Pons (tissue), 1 donor: ENCODE data around the gene METTL2B.
"Not testable (repeated sequence)": the region's sequence is repeated elsewhere in the genome, so short reads cannot be mapped to it uniquely, and the experiment has no call there.

Source experiments
- DNase-seq: peaks from one replicate; pipeline ENCODE4 v3.0.0-alpha.2; 2016; ENCODE audit warnings: low spot score

METTL2B gene

DNA sequence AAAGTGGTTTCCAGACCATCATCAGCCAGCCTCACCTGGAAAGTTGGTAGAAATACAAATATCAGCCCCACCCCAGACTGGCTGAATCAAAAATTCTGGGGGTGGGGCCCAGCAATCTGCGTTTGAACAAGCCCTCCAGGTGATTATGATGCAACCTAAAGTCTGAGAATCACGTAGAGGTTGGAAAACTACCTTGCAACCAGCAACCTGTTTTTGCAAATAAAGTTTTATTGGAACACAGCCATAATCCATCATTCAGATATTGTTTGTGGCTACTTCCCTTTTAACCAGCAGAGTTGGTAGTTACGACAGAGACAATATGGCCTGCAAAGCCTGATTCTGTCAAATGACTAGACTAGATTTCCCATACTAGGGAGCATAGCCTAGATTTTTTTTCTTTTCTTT is 49.5 kb downstream of the METTL2B start:
- DNase-seq = not testable (repeated sequence)

DNA sequence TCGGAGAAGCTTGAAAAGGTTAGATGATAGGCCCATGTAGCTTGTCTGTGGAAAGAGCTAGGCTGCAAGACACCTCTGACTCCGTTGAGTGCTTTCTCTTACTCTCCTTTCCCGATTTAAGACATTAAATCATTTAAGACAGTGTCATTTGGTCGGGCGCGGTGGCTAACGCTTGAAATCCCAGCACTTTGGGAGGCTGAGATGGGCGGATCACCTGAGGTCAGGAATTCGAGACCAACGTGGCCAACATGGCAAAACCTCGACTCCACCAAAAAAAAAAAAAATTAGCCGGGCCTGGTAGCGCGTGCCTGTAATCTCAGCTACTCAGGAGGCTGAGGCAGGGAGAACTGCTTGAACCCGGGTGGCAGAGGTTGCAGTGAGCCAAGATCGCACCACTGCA is 52.6 kb downstream of the METTL2B start:
- DNase-seq = not testable (repeated sequence)

GRCh38 chr7:128530121-128530854 is 53.7 kb downstream of the METTL2B start:
- DNase-seq = not testable (repeated sequence)

DNA sequence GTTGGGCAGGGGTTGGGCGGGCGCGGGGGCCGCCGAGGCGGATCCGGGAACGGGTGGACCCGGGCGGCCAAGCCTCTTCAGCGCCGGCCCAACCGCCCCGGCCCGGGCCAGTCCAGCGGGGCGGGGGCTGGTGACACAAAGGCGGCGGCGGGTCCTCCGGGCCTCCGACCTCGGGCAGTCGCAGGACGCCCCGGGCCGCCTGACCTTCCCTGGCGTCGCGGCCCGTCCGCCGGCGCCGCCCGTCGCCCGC is 54.2 kb downstream of the METTL2B start:
- DNase-seq = no peak

- peak; percentile 78 for DNase-seq
Observed at GRCh38 chr7:128531105-128531954, 54.8 kb downstream of the METTL2B start.

- peak; percentile 31 for DNase-seq
Observed at GRCh38 chr7:128531955-128532478, 55.5 kb downstream of the METTL2B start.

DNA sequence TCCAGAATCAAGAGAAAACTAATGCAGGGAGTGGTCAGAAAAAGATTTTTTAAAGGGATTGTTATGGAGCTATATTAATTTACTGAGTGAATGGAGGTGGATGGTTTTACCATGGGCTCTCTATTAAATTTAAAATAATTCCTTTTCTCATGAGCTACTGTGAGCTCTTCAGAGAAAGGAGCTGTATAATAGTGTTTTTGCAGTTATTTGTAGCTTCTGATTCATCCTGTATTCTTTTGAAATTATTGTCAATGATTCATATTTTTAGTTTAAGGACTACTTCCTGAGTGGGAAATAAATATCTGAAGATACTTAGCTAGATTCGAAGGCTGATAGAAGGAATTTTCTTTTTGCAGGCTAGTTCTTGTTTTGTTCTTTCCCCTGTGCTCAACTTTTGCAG is 56.4 kb downstream of the METTL2B start:
- DNase-seq = not testable (repeated sequence)

- DNase-seq = not testable (repeated sequence)
Observed at GRCh38 chr7:128537410-128537809, 60.9 kb downstream of the METTL2B start.

DNA sequence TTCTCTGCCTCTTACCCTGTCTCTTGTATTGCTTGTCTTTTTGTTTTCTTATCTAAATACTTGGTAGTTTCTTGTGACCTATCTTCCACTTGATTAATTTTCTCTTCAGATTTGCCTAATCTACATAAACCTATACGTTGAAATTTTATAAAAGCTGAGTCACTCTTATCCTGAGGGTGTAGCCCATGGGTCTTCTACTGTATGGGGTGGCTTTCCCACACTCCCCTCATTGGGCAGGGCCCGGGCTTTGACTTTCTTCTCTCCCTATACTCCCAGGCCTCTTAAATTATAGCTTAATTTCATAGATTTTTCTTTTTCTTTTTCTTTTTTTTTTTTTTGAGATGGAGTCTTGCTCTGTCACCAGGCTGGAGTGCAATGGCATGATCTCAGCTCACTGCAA is 66.0 kb downstream of the METTL2B start:
- DNase-seq = not testable (repeated sequence)

DNA sequence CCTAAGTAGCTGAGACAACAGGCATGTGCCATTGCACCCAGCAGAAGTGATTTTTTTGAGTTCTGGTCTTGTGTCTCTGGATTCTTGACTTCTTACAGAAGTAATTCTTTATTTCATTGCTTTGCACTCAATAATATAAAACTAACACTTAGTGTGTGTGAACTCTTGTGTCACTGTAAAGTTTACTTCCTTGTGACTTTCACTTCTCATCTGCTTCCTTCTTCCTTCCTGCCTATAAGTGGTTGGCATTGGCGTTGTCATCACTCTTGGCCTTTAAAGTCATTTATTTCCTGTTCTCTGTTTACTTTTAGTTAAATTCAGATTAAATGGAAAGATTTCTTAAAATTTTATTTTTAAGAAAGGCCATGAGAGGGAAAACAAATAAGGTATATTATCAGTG is 66.8 kb downstream of the METTL2B start:
- DNase-seq = not testable (repeated sequence)

- DNase-seq = not testable (repeated sequence)
Observed at GRCh38 chr7:128546319-128546851, 69.8 kb downstream of the METTL2B start.

GRCh38 chr7:128550920-128551319 is 74.4 kb downstream of the METTL2B start:
- no peak for DNase-seq

GRCh38 chr7:128554394-128554793 is 77.8 kb downstream of the METTL2B start:
- not testable (repeated sequence) for DNase-seq
